Activated B cell treated with CpG ODN at 0.5 μM for 24 hours (primary cell): ENCODE measurements around the gene TGFB2. TPM values are rescaled to one million over a fixed set of nuclear protein-coding genes. Genes with fewer than 3 reads are reported as not detected.
A peak's percentile ranks its signal among the peaks of the same experiment; 100 is the strongest.

ENCODE experiments used
- ATAC-seq: fragments of 200-7000 bp; cut with Tn5 transposase; one replicate; pipeline ENCODE4 v1.10.0; 2021; ENCODE audit warnings: low read depth, mild to moderate bottlenecking, moderate library complexity
- CTCF ChIA-PET: fragments of 350-600 bp; sonication (Branson Sonifier 250); formaldehyde crosslinking; loops from one replicate; lab custom pipeline; 2021; ENCODE audit warnings: antibody characterized with exemption; lab: Charles Lee
- POLR2A ChIA-PET: fragments of 350-600 bp; sonication (Branson Sonifier 250); formaldehyde crosslinking; loops from one replicate; lab custom pipeline; 2021; ENCODE audit warnings: antibody characterized with exemption; lab: Charles Lee
- DNase-seq: peaks from one replicate; pipeline ENCODE4 v3.0.0; 2022
- H3K27ac Mint-ChIP-seq: one replicate; pipeline ENCODE4 v1.8.0; 2020; ENCODE audit warnings: mixed read lengths
- H3K27me3 Mint-ChIP-seq: one replicate; pipeline ENCODE4 v1.8.0; 2021; ENCODE audit warnings: mixed read lengths
- H3K36me3 Mint-ChIP-seq: one replicate; pipeline ENCODE4 v1.8.0; 2021; ENCODE audit warnings: low read depth, mixed read lengths
- H3K4me1 Mint-ChIP-seq: one replicate; pipeline ENCODE4 v1.8.0; 2021; ENCODE audit warnings: mixed read lengths
- H3K4me3 Mint-ChIP-seq: one replicate; pipeline ENCODE4 v1.8.0; 2020; ENCODE audit warnings: mild to moderate bottlenecking, mixed read lengths
- H3K9me3 Mint-ChIP-seq: one replicate; pipeline ENCODE4 v1.8.0; 2020; ENCODE audit warnings: mixed read lengths
- intact Hi-C: fragments of 100-400 bp; cut with micrococcal nuclease; formaldehyde crosslinking; loops from one replicate; pipeline ENCODE4 v1.15.1; 2024
- total RNA-seq: library from RNA; stranded (reverse); gene quantifications from 2 replicates; pipeline ENCODE4 v1.2.3, GENCODE V29; 2022
- TF ChIP-seq, protein P1 (sequence below): fragments of 200-600 bp; IDR thresholded peaks from one replicate; pipeline ENCODE4 v1.8.0; 2022; ENCODE audit warnings: antibody characterized with exemption, mild to moderate bottlenecking

Gene TGFB2
- total RNA-seq, 1 donor from 2014 or later = 1.6 TPM

DNA sequence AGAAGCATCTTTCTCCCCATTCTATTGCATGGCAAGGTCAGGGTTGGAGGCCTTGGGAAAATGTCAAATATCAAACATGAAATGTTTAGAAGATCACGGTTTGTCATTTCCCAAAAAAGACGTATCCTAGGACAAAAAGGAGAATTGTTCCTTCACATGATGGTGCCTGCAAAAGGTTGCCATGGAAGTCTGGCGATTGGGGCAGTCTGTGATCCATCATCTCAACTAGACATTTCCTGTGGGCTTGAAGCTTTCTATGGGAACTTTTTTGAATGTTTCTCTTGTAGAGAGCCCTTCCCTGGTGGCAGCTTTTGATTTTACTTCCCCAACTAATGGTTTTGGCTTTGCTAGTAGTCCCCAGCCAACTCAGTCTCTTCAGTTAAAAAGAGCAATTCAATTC is 106.3 kb downstream of the TGFB2 start:
- Mint-ChIP-seq H3K4me1 (peaks cover 6% of the 10 kb centered on the region), H3K4me3 (no peak overlapping the region), H3K36me3 (no peaks in the 10 kb centered on the region), H3K27ac (no peak overlapping the region), H3K9me3 (peaks cover 8% of the 10 kb centered on the region), H3K27me3 (no peaks in the 10 kb centered on the region)
- TF ChIP-seq, protein P1, sequence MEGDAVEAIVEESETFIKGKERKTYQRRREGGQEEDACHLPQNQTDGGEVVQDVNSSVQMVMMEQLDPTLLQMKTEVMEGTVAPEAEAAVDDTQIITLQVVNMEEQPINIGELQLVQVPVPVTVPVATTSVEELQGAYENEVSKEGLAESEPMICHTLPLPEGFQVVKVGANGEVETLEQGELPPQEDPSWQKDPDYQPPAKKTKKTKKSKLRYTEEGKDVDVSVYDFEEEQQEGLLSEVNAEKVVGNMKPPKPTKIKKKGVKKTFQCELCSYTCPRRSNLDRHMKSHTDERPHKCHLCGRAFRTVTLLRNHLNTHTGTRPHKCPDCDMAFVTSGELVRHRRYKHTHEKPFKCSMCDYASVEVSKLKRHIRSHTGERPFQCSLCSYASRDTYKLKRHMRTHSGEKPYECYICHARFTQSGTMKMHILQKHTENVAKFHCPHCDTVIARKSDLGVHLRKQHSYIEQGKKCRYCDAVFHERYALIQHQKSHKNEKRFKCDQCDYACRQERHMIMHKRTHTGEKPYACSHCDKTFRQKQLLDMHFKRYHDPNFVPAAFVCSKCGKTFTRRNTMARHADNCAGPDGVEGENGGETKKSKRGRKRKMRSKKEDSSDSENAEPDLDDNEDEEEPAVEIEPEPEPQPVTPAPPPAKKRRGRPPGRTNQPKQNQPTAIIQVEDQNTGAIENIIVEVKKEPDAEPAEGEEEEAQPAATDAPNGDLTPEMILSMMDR = no peak
- ATAC-seq = no peak
- DNase-seq = no peak
- intact Hi-C loops = no loop called here
- CTCF ChIA-PET = no interaction called here
- POLR2A ChIA-PET = no interaction called here

GRCh38 chr1:218454700-218455282 is 109.7 kb downstream of the TGFB2 start:
- Mint-ChIP-seq H3K9me3 (peaks cover 6% of the 10 kb centered on the region), H3K4me1 (peaks cover 12% of the 10 kb centered on the region), H3K27ac (no peak overlapping the region), H3K4me3 (no peak overlapping the region), H3K36me3 (no peaks in the 10 kb centered on the region), H3K27me3 (no peaks in the 10 kb centered on the region)
- no peak for DNase-seq
- TF ChIP-seq, protein P1 = no peak
- ATAC-seq = no peak
- intact Hi-C loops = loop anchor here (5.0 kb wide), 1 partner anchor 58 kb away; no protein-coding TSS in a partner anchor
- POLR2A ChIA-PET = no interaction called here
- CTCF ChIA-PET = no interaction called here

DNA sequence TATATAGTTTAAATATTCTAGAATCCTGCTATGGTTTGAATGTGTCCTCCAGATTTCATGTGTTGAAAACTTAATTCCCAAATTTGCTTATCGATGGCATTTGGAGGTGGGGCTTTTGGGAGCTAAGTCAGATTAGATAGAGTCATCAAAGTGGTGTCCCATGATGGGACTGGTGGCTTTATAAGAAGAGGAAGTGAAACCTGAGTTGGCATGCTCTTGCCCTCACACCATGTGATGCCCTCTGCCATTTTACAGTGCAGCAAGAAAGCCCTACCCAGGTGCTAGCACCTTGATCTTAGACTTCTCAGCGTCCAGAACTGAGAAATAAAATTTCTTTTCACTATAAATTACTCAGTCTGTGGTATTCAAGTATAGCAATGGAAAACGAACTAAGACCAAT is 111.3 kb downstream of the TGFB2 start:
- no peak overlapping the region for H3K4me3 Mint-ChIP-seq
- H3K27me3 Mint-ChIP-seq = no peaks in the 10 kb centered on the region
- no peak for DNase-seq
- peak; percentile 73 for ATAC-seq
- no peaks in the 10 kb centered on the region for H3K36me3 Mint-ChIP-seq
- peaks cover 20% of the 10 kb centered on the region for H3K4me1 Mint-ChIP-seq
- peaks cover 6% of the 10 kb centered on the region for H3K9me3 Mint-ChIP-seq
- intact Hi-C loops = loop anchor here (2.0 to 5.0 kb wide), 2 partner anchors 16 to 56 kb away; no protein-coding TSS in a partner anchor
- TF ChIP-seq, protein P1 = no peak
- no peak overlapping the region for H3K27ac Mint-ChIP-seq
- POLR2A ChIA-PET = no interaction called here
- CTCF ChIA-PET = no interaction called here

DNA sequence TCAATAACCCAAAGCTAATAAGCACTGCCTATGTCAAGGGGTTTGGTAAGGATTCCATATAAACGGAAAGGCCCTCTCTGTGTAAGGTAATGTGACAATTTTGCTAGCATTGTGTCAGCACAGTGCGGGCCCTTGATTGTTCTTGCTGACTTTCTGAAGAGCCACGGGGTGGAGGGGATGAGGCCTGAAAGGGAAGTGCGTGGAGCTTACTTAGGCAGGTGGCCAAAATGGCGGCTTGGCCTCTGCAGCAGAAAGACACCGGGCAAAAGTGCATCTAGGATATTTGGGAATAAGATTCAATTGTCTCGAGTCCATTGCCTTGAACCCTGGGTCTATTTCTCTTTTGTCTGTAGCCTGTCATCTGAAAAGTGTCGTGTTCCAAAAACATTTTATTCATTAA is 114.3 kb downstream of the TGFB2 start:
- Mint-ChIP-seq H3K4me1 (peaks cover 20% of the 10 kb centered on the region), H3K9me3 (peaks cover 6% of the 10 kb centered on the region), H3K27me3 (no peaks in the 10 kb centered on the region), H3K36me3 (no peaks in the 10 kb centered on the region), H3K4me3 (no peak overlapping the region), H3K27ac (peak overlapping the region; percentile 16)
- intact Hi-C loops = loop anchor here (5.0 kb wide), 1 partner anchor 53 kb away; no protein-coding TSS in a partner anchor
- TF ChIP-seq, protein P1 = no peak
- ChIA-PET CTCF (no interaction called here), POLR2A (no interaction called here)
- DNase-seq (no peak), ATAC-seq (no peak)

DNA sequence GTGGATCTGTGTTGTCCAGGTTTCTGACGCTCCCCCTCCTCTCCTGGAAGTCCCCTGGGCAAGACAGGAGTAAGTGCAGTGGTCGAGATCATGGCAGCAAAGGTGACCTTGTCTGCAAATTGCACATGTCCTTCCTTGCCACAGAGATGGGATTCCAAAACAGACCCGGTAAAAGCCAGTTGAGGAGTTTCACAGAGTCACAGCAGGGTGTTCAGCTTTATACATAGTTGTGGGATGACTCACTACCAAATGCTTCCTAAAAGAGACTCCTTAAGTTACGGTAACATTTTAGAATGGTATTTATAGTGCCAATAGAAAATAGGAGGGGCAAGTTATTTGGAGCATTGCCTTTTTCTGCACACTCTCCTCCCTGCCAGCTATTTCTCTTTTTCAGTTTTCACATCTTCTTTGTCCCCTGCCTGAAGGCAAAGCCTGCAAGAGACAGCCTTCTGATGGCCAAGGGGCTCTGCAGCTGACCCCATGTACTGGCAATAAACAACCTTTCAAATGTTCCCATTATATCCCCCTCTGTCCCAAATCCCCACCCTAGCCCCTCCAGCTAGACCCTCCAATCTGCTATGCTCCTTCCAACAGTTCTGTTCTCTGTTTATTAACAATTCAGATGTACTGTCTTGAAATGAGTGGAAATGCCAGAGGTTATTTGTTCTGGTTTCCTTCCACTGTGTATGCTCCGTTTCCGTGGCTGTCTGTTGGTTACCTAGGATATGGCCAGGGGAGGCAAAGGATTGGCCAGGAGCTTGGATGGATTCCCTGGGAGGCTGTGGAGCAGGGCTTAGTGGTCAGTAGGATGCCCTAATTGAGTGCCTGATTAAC is 115.0 kb downstream of the TGFB2 start:
- intact Hi-C loops = loop anchor here (5.0 kb wide), 1 partner anchor 52 kb away; no protein-coding TSS in a partner anchor
- ChIA-PET POLR2A (no interaction called here), CTCF (no interaction called here)
- Mint-ChIP-seq H3K27ac (peak overlapping the region; percentile 16), H3K4me1 (peaks cover 20% of the 10 kb centered on the region), H3K36me3 (no peaks in the 10 kb centered on the region), H3K9me3 (peaks cover 6% of the 10 kb centered on the region), H3K27me3 (no peaks in the 10 kb centered on the region), H3K4me3 (no peak overlapping the region)
- TF ChIP-seq, protein P1 = no peak
- ATAC-seq (peak; percentile 73), DNase-seq (no peak)
